ENCODE measurements around the gene ZFHX2.
"Not testable (repeated sequence)": the region's sequence is repeated elsewhere in the genome, so short reads cannot be mapped to it uniquely, and the experiment has no call there.

ZFHX2 gene

GRCh38 chr14:23551266-23552028 lies at the start of gene ZFHX2:
Gene ZFHX2 (minus strand): TSS chr14:23551765. CDS start chr14:23535325, 16,440 bp downstream.
- DNase-seq, result no peak

GRCh38 chr14:23600806-23601205 lies 49.2 kb upstream of the ZFHX2 start:
- DNase-seq, result no peak

- no peak for DNase-seq
These were observed 48.8 kb upstream of the ZFHX2 start for GRCh38 chr14:23600322-23600707.

GRCh38 chr14:23594191-23594590 lies 42.6 kb upstream of the ZFHX2 start:
- not testable (repeated sequence) for DNase-seq

GRCh38 chr14:23590198-23590597 lies 38.6 kb upstream of the ZFHX2 start:
- DNase-seq, result no peak

GRCh38 chr14:23589606-23590005 lies 38.0 kb upstream of the ZFHX2 start:
- no peak for DNase-seq

GRCh38 chr14:23588884-23589598 lies 37.5 kb upstream of the ZFHX2 start:
- no peak for DNase-seq

GRCh38 chr14:23584527-23585203 lies 33.1 kb upstream of the ZFHX2 start:
- not testable (repeated sequence) for DNase-seq

GRCh38 chr14:23583761-23584526 lies 32.4 kb upstream of the ZFHX2 start:
- DNase-seq, result not testable (repeated sequence)

- no peak for DNase-seq
These were observed 31.6 kb upstream of the ZFHX2 start for GRCh38 chr14:23582906-23583760.

GRCh38 chr14:23580948-23581281 lies 29.4 kb upstream of the ZFHX2 start:
- DNase-seq, result no peak

GRCh38 chr14:23580152-23580926 lies 28.8 kb upstream of the ZFHX2 start:
- DNase-seq, result no peak

GRCh38 chr14:23579739-23580138 lies 28.2 kb upstream of the ZFHX2 start:
- DNase-seq, result no peak

GRCh38 chr14:23579311-23579630 lies 27.7 kb upstream of the ZFHX2 start:
- DNase-seq, result no peak

GRCh38 chr14:23578560-23579310 lies 27.2 kb upstream of the ZFHX2 start, which contains the start of gene JPH4:
Gene JPH4 (minus strand): TSS chr14:23578790. CDS start chr14:23577453, 1,337 bp downstream.
- no peak for DNase-seq

- DNase-seq, result no peak
These were observed 26.3 kb upstream of the ZFHX2 start for GRCh38 chr14:23577710-23578392.

GRCh38 chr14:23577004-23577681 lies 25.6 kb upstream of the ZFHX2 start:
- no peak for DNase-seq

GRCh38 chr14:23573384-23574015 lies 21.9 kb upstream of the ZFHX2 start:
- no peak for DNase-seq

GRCh38 chr14:23572836-23573235 lies 21.3 kb upstream of the ZFHX2 start:
- DNase-seq, result no peak
